T-cell (primary cell): ENCODE data around the gene ESPN. TPM values are rescaled to one million over a fixed set of nuclear protein-coding genes. Genes with fewer than 3 reads are reported as not detected.

Source experiments
- ATAC-seq, 4 experiments: fragments of 200-7000 bp in 3 of 4; fragments of 150-1000 bp in 1 of 4; cut with Tn5 transposase; replicated peaks in 1 of 4; 1 replicate in 3 of 4; 2 replicates in 1 of 4; pipeline ENCODE4 v1.10.0; 2021; ENCODE audit warnings: moderate library complexity in 3 of 4, mild to moderate bottlenecking in 2 of 4, moderate number of reproducible peaks in 1 of 4
- CTCF ChIA-PET, 2 donors: fragments of 300-600 bp; sonication (Branson Sonifier 250); formaldehyde crosslinking; loops; one replicate each; lab custom pipeline; 2022; ENCODE audit warnings: antibody characterized with exemption in 2 of 2; lab: Charles Lee
- POLR2A ChIA-PET, 2 donors: fragments of 300-600 bp; sonication (Branson Sonifier 250); formaldehyde crosslinking; loops; one replicate each; lab custom pipeline; 2022; ENCODE audit warnings: antibody characterized with exemption in 2 of 2; lab: Charles Lee
- DNase-seq, 35 experiments: peaks; one replicate each; pipeline versions ENCODE4 v3.0.0 to v3.0.0-alpha.2; 2013 to 2023
- H3K27ac ChIP-seq: one replicate; pipeline ENCODE4 v1.5.1; 2013; ENCODE audit warnings: low read length
- H3K27me3 ChIP-seq, 2 experiments: replicated peaks in 1 of 2; 1 replicate in 1 of 2; 2 replicates in 1 of 2; pipeline versions ENCODE4 v1.6.1 to v1.7.0; 2013; ENCODE audit warnings: low read length in 1 of 2, mixed read lengths in 1 of 2; ENCODE audit not compliant: control insufficient read depth in 2 of 2, insufficient read depth in 2 of 2; ENCODE audit errors: extremely low read depth in 1 of 2
- H3K36me3 ChIP-seq, 2 donors: 1 replicate in 1 of 2; 2 replicates in 1 of 2; pipeline versions ENCODE4 v1.6.1 to v1.7.0; 2013; ENCODE audit warnings: low read length in 1 of 2; ENCODE audit not compliant: control insufficient read depth in 2 of 2, insufficient read depth in 1 of 2; ENCODE audit errors: extremely low read depth in 1 of 2
- H3K4me1 ChIP-seq, 2 experiments: 1 replicate in 1 of 2; 2 replicates in 1 of 2; pipeline versions ENCODE4 v1.6.1 to v1.7.0; 2013; ENCODE audit warnings: low read length in 2 of 2, mixed read lengths in 1 of 2; ENCODE audit not compliant: insufficient read depth in 2 of 2, control insufficient read depth in 1 of 2; ENCODE audit errors: extremely low read depth in 1 of 2
- H3K4me3 ChIP-seq, 2 donors: 1 replicate in 1 of 2; 2 replicates in 1 of 2; pipeline versions ENCODE4 v1.5.1 to v1.7.0; 2013; ENCODE audit warnings: mild to moderate bottlenecking in 2 of 2, low read length in 1 of 2, moderate library complexity in 1 of 2; ENCODE audit not compliant: control insufficient read depth in 1 of 2; ENCODE audit errors: extremely low read depth in 1 of 2
- H3K9me3 ChIP-seq: 2 replicates; pipeline ENCODE4 v1.7.0; 2013
- H3K27ac Mint-ChIP-seq, 2 donors: one replicate each; pipeline ENCODE4 v1.8.0; 2020 to 2021; ENCODE audit warnings: mild to moderate bottlenecking in 2 of 2, mixed read lengths in 2 of 2
- H3K27me3 Mint-ChIP-seq, 2 donors: one replicate each; pipeline ENCODE4 v1.8.0; 2021 to 2022; ENCODE audit warnings: mixed read lengths in 2 of 2
- H3K36me3 Mint-ChIP-seq: one replicate; pipeline ENCODE4 v1.8.0; 2021; ENCODE audit warnings: mixed read lengths
- H3K4me1 Mint-ChIP-seq, 3 donors: one replicate each; pipeline ENCODE4 v1.8.0; 2020 to 2022; ENCODE audit warnings: mixed read lengths in 3 of 3, mild to moderate bottlenecking in 1 of 3
- H3K4me3 Mint-ChIP-seq, 3 donors: one replicate each; pipeline ENCODE4 v1.8.0; 2020 to 2022; ENCODE audit warnings: mild to moderate bottlenecking in 3 of 3, mixed read lengths in 3 of 3, moderate library complexity in 3 of 3
- H3K9me3 Mint-ChIP-seq, 3 donors: one replicate each; pipeline ENCODE4 v1.8.0; 2020 to 2022; ENCODE audit warnings: mixed read lengths in 3 of 3
- WGBS: methylation state at CpG from one replicate; pipeline ENCODE4 v1.1.5; 2013; ENCODE audit warnings: missing lambda C conversion rate; ENCODE audit not compliant: insufficient coverage; 5-methylcytosine and 5-hydroxymethylcytosine counted together
- total RNA-seq, 35 experiments: library from RNA in 6 of 35; stranded (reverse) in 6 of 35; fragments of 120-200 nt in 1 of 35; gene quantifications; one replicate each; pipeline versions ENCODE4 v1.2.1 to v1.2.4 and lab custom pipeline; 2013 to 2026

ESPN gene
- total RNA-seq, 5 donors from 2014 or later (not counting 1 experiment from before 2014, with no cell fraction given), result 2.1 to 9.2 (median 6.2) TPM

GRCh38 chr1:6463120-6463412, 38.5 kb downstream of the ESPN start:
- Histone ChIP-seq H3K27ac (peak overlapping the region; percentile 99), H3K4me3 (no peak overlapping the region), H3K36me3 (peaks cover 9 to 30% of the 10 kb centered on the region in 2 donors), H3K27me3 (peaks cover 0 to 11% of the 10 kb centered on the region in 2 experiments), H3K4me1 (peaks cover 37 to 81% of the 10 kb centered on the region in 2 experiments), H3K9me3 (no peaks in the 10 kb centered on the region)
- POLR2A ChIA-PET, result interaction anchor here in 1 of 2 donors (1.0 kb wide), 1 partner anchor 14 kb away, joined by 9 read pairs; no protein-coding TSS in a partner anchor
- no peak for ATAC-seq
- Mint-ChIP-seq H3K27ac (peak overlapping the region; percentile 94 to 97), H3K36me3 (peaks cover 30% of the 10 kb centered on the region), H3K4me3 (peak overlapping the region; percentile 29 to 92 (median 59)), H3K9me3 (no peaks in the 10 kb centered on the region), H3K27me3 (no peaks in the 10 kb centered on the region), H3K4me1 (peaks cover 48 to 60% (median 52%) of the 10 kb centered on the region in 3 donors)
- no peak for DNase-seq
- CTCF ChIA-PET, result interaction anchor here (1.1 to 1.3 kb wide), 2 partner anchors 9 to 23 kb away, joined by 3 read pairs; no protein-coding TSS in a partner anchor
- 86% methylated on average over 1 of the region's 1 CpG for WGBS

DNA sequence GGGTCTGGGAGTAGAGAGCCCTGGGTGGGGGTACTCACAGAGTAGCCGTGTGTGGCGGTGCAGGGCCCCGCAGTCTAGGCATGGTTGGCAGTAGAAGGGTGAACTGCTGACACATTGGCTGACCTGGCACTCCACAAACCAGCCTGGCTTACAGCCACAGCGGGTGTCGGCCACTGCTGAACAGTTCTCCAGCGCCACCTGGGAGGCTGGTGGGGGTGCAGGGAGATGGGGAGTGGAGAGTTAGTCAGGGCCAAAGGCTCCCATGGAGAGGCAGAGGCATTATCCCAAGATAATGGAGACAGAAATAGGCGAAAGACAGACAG, 39.9 kb downstream of the ESPN start:
- WGBS, result 46% methylated on average over 7 of the region's 7 CpGs
- POLR2A ChIA-PET, result no interaction called here
- DNase-seq (peak in 5 of 35 experiments; percentile 34 to 64 (median 54)), ATAC-seq (no peak)
- no peaks in the 10 kb centered on the region for H3K9me3 ChIP-seq
- peak overlapping the region; percentile 93 for H3K27ac ChIP-seq
- peak overlapping the region; percentile 87 to 90 for H3K4me3 ChIP-seq
- Mint-ChIP-seq H3K4me3 (peak overlapping the region; percentile 91 to 97 (median 92)), H3K9me3 (no peaks in the 10 kb centered on the region), H3K27me3 (no peaks in the 10 kb centered on the region), H3K4me1 (peaks cover 43 to 58% (median 48%) of the 10 kb centered on the region in 3 donors), H3K27ac (peak overlapping the region; percentile 92 to 97), H3K36me3 (peaks cover 30% of the 10 kb centered on the region)
- H3K36me3 ChIP-seq, result peaks cover 9 to 30% of the 10 kb centered on the region in 2 donors
- CTCF ChIA-PET, result interaction anchor here (0.6 to 1.1 kb wide), 3 partner anchors 17 to 22 kb away, joined by 3 to 4 read pairs (median 3); no protein-coding TSS in a partner anchor
- peaks cover 33 to 76% of the 10 kb centered on the region in 2 experiments for H3K4me1 ChIP-seq
- peaks cover 0 to 12% of the 10 kb centered on the region in 2 experiments for H3K27me3 ChIP-seq

GRCh38 chr1:6464915-6465314, 40.3 kb downstream of the ESPN start:
- DNase-seq, result no peak
- Histone ChIP-seq H3K4me3 (peak overlapping the region; percentile 87 to 90), H3K27me3 (peaks cover 0 to 13% of the 10 kb centered on the region in 2 experiments), H3K36me3 (peaks cover 9 to 30% of the 10 kb centered on the region in 2 donors), H3K27ac (peak overlapping the region; percentile 93), H3K4me1 (peaks cover 31 to 71% of the 10 kb centered on the region in 2 experiments), H3K9me3 (no peaks in the 10 kb centered on the region)
- H3K9me3 Mint-ChIP-seq, result no peaks in the 10 kb centered on the region
- ChIA-PET CTCF (interaction anchor here in 1 of 2 donors (0.6 to 1.0 kb wide), 2 partner anchors 17 to 22 kb away, joined by 3 to 4 read pairs; no protein-coding TSS in a partner anchor), POLR2A (no interaction called here)
- peak overlapping the region; percentile 91 to 97 (median 92) for H3K4me3 Mint-ChIP-seq
- WGBS, result 33% methylated on average over 5 of the region's 5 CpGs
- no peaks in the 10 kb centered on the region for H3K27me3 Mint-ChIP-seq
- peaks cover 30% of the 10 kb centered on the region for H3K36me3 Mint-ChIP-seq
- peaks cover 40 to 55% (median 45%) of the 10 kb centered on the region in 3 donors for H3K4me1 Mint-ChIP-seq
- no peak for ATAC-seq
- H3K27ac Mint-ChIP-seq, result peak overlapping the region; percentile 92 to 97

- Mint-ChIP-seq H3K27me3 (no peaks in the 10 kb centered on the region), H3K4me3 (peak overlapping the region; percentile 91 to 97 (median 92)), H3K9me3 (no peaks in the 10 kb centered on the region), H3K27ac (peak overlapping the region; percentile 92 to 97), H3K4me1 (peaks cover 35 to 50% (median 41%) of the 10 kb centered on the region in 3 donors), H3K36me3 (peaks cover 28% of the 10 kb centered on the region)
- WGBS, result 4% methylated on average over 15 of the region's 21 CpGs
- CTCF ChIA-PET, result interaction anchor here (1.0 to 1.3 kb wide), 2 partner anchors 25 to 26 kb away, joined by 3 read pairs; no protein-coding TSS in a partner anchor
- H3K27ac ChIP-seq, result peak overlapping the region; percentile 93
- POLR2A ChIA-PET, result interaction anchor here in 1 of 2 donors (0.7 kb wide), 1 partner anchor 217 kb away, joined by 3 read pairs; no protein-coding TSS in a partner anchor
- peaks cover 0 to 12% of the 10 kb centered on the region in 2 experiments for H3K27me3 ChIP-seq
- no peaks in the 10 kb centered on the region for H3K9me3 ChIP-seq
- peak overlapping the region; percentile 87 to 90 for H3K4me3 ChIP-seq
- H3K36me3 ChIP-seq, result peaks cover 9 to 30% of the 10 kb centered on the region in 2 donors
- ATAC-seq (peak; percentile 48 to 59 (median 58)), DNase-seq (peak in 31 of 35 experiments; percentile 28 to 64 (median 48))
- H3K4me1 ChIP-seq, result peaks cover 31 to 65% of the 10 kb centered on the region in 2 experiments
These were observed 41.0 kb downstream of the ESPN start for GRCh38 chr1:6465461-6466005.

DNA sequence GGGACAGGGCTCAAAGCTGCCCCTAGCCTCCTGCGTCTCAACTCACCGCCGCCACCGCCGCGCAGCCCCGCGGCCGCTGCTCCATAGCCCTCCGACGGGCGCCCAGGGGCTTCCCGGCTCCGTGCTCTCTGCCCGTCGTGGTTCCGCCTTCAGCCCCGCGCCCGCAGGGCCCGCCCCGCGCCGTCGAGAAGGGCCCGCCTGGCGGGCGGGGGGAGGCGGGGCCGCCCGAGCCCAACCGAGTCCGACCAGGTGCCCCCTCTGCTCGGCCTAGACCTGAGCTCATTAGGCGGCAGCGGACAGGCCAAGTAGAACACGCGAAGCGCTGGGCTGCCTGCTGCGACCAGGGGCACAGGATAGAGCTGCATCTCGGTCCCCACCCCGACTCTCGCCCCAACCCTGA, 41.4 kb downstream of the ESPN start, which contains the start of gene TNFRSF25:
Gene TNFRSF25, minus strand, starts transcription at position 151 of the 400 bp plus-strand sequence. Its CDS starts 66 bp downstream, at position 85.
- Histone ChIP-seq H3K36me3 (peaks cover 9 to 28% of the 10 kb centered on the region in 2 donors), H3K4me3 (peak within 1 kb of the TSS; percentile 87 to 90), H3K27ac (peak within 1 kb of the TSS; percentile 93), H3K9me3 (no peaks in the 10 kb centered on the region), H3K4me1 (peaks cover 27 to 60% of the 10 kb centered on the region in 2 experiments), H3K27me3 (peaks cover 0 to 8% of the 10 kb centered on the region in 2 experiments)
- H3K4me3 Mint-ChIP-seq, result peak within 1 kb of the TSS; percentile 91 to 97 (median 92)
- H3K4me1 Mint-ChIP-seq, result peaks cover 30 to 45% (median 36%) of the 10 kb centered on the region in 3 donors
- ChIA-PET POLR2A (interaction anchor here in 1 of 2 donors (0.7 kb wide), 1 partner anchor 217 kb away, joined by 3 read pairs; no protein-coding TSS in a partner anchor), CTCF (interaction anchor here (1.0 to 1.3 kb wide), 3 partner anchors 12 to 27 kb away, joined by 3 read pairs; no protein-coding TSS in a partner anchor)
- peak within 1 kb of the TSS; percentile 92 to 97 for H3K27ac Mint-ChIP-seq
- under 1% methylated on average over 39 of the region's 43 CpGs for WGBS
- DNase-seq (peak in 29 of 35 experiments; percentile 33 to 81 (median 54)), ATAC-seq (peak; percentile 78 to 83 (median 80))
- peaks cover 23% of the 10 kb centered on the region for H3K36me3 Mint-ChIP-seq
- no peaks in the 10 kb centered on the region for H3K27me3 Mint-ChIP-seq
- no peaks in the 10 kb centered on the region for H3K9me3 Mint-ChIP-seq

DNA sequence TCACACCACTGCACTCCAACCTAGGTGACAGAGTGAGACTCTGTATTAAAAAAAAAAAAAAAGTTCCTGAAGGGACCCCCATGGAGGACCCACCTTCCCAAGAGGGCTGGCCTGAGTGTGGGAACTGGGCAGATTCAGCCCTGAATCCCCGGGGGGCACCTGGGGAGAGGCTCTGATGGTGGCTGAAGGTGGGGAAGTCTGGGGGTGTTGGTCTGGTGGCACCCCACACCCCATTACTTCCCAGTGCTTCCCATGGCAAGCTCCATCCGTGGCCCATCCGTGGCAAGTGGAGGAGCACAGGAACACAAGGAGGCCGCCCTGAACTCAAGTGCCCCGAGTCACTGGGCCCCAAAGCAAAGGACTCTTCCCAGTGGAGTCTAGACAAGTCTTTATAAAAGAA, 42.2 kb downstream of the ESPN start:
- peaks cover 26 to 38% (median 29%) of the 10 kb centered on the region in 3 donors for H3K4me1 Mint-ChIP-seq
- peaks cover 0 to 8% of the 10 kb centered on the region in 2 experiments for H3K27me3 ChIP-seq
- H3K4me1 ChIP-seq, result peaks cover 22 to 53% of the 10 kb centered on the region in 2 experiments
- H3K36me3 Mint-ChIP-seq, result peaks cover 22% of the 10 kb centered on the region
- peaks cover 9 to 20% of the 10 kb centered on the region in 2 donors for H3K36me3 ChIP-seq
- no peaks in the 10 kb centered on the region for H3K27me3 Mint-ChIP-seq
- no peaks in the 10 kb centered on the region for H3K9me3 ChIP-seq
- peak overlapping the region; percentile 93 for H3K27ac ChIP-seq
- POLR2A ChIA-PET, result no interaction called here
- H3K4me3 Mint-ChIP-seq, result peak overlapping the region; percentile 91 to 97 (median 92)
- 96% methylated on average over 4 of the region's 5 CpGs for WGBS
- CTCF ChIA-PET, result interaction anchor here (1.0 to 1.3 kb wide), 4 partner anchors 13 to 102 kb away, joined by 3 read pairs; no protein-coding TSS in a partner anchor
- H3K27ac Mint-ChIP-seq, result peak overlapping the region; percentile 85
- no peaks in the 10 kb centered on the region for H3K9me3 Mint-ChIP-seq
- ATAC-seq (no peak), DNase-seq (no peak)
- no peak overlapping the region for H3K4me3 ChIP-seq
